ENCODE measurements around the gene CMTM7. TPM values are rescaled to one million over a fixed set of nuclear protein-coding genes. Genes with fewer than 3 reads are reported as not detected.
A peak's percentile ranks its signal among the peaks of the same experiment; 100 is the strongest.
"Not testable (repeated sequence)": the region's sequence is repeated elsewhere in the genome, so short reads cannot be mapped to it uniquely, and the experiment has no call there.

The CMTM7 gene
- total RNA-seq, 1 donor from 2014 or later, result 2.9 TPM

DNA sequence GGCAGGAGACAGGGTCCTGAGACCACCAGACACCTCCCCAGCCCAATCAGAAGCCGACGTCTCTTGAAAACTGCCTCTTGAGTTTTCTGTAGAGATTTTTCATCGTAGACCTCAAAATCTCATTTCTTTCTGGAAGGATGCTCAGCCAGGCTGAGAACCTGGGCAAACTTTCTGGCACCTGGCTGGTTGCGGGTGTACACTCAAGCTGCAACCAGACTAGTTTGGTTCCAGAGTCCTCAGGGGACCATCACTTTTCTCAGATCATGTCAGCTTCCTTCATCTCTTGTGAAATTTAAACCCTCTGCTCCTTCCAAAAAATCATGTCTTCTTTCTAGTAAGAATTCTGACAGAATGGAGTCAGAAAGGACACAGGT is 45.1 kb downstream of the CMTM7 start:
- no peaks in the 10 kb centered on the region for H3K9me3 ChIP-seq (replicated peaks)
- TF ChIP-seq, protein P1, sequence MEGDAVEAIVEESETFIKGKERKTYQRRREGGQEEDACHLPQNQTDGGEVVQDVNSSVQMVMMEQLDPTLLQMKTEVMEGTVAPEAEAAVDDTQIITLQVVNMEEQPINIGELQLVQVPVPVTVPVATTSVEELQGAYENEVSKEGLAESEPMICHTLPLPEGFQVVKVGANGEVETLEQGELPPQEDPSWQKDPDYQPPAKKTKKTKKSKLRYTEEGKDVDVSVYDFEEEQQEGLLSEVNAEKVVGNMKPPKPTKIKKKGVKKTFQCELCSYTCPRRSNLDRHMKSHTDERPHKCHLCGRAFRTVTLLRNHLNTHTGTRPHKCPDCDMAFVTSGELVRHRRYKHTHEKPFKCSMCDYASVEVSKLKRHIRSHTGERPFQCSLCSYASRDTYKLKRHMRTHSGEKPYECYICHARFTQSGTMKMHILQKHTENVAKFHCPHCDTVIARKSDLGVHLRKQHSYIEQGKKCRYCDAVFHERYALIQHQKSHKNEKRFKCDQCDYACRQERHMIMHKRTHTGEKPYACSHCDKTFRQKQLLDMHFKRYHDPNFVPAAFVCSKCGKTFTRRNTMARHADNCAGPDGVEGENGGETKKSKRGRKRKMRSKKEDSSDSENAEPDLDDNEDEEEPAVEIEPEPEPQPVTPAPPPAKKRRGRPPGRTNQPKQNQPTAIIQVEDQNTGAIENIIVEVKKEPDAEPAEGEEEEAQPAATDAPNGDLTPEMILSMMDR (IDR thresholded peaks at IDR 0.05; ENCODE audit: borderline replicate concordance), result no peak
- no peak overlapping the region for H3K4me3 ChIP-seq
- no peaks in the 10 kb centered on the region for H3K27me3 ChIP-seq (ENCODE audit: low read depth)
- H3K27ac ChIP-seq (replicated peaks), result no peak overlapping the region
- H3K36me3 ChIP-seq, result no peaks in the 10 kb centered on the region
- peaks cover 10% of the 10 kb centered on the region for H3K4me1 ChIP-seq
- intact Hi-C loops (cut with micrococcal nuclease), result no loop called here
- DNase-seq, result no peak

DNA sequence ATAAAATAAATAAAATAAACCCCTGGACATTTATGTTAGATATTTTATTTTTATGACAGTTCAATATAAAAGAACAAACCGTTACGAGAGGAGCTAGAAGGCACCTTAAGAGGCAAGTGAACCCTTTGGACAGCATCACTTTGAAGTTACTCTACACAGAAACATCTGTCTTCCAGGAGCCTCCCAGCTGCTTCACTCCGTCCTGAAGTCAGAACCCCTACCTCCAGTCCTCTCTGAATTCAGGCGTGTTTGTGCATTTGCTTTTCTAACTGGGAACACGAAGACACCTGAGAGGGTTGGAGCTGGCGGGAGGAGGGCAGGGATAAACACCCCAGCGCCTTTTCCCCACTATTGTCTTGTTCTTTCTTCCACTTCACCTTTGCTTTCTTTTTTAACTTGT is 46.2 kb downstream of the CMTM7 start:
- no peak for DNase-seq
- Histone ChIP-seq H3K4me3 (no peak overlapping the region), H3K27ac (replicated peaks) (peak overlapping the region; percentile 53), H3K36me3 (no peaks in the 10 kb centered on the region), H3K9me3 (replicated peaks) (no peaks in the 10 kb centered on the region), H3K4me1 (peaks cover 10% of the 10 kb centered on the region), H3K27me3 (ENCODE audit: low read depth) (no peaks in the 10 kb centered on the region)
- intact Hi-C loops (cut with micrococcal nuclease), result no loop called here
- TF ChIP-seq, protein P1 (IDR thresholded peaks at IDR 0.05; ENCODE audit: borderline replicate concordance), result no peak

DNA sequence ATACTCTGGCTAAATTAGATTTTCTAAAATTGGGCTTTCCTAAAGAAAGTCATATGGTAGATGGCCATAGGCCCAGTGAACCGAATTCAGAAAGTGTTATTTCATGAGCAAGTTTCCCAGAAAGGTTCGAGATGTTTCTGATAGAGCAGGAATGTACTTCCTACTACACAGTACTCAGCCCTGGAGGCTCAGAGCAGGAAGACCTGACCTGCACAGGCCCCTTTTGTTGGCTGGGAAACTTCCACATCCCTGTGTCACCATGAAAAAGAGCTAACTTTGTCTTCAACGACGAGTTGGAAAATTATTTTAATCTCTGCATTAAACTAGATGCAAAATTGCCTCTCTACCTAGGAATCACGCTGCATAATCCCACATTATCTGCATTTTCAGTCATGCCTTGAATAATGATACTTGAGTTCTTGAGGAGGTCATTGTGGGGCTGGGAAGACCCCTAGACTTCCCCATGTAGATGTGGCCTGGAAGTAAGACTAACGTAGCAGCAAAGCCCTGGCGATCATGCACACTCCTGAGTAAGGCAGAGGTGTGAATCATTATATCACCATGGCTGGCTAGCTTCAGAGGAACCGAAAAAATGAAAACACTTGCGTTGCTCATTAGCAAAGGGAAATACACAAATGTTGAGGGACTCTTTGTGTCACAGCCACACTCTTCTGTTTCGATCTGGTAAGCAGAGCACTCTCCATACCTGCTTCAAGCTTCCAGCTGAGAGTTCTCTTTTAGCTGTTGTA is 47.1 kb downstream of the CMTM7 start:
- Histone ChIP-seq H3K27ac (replicated peaks) (peak overlapping the region; percentile 53), H3K9me3 (replicated peaks) (no peaks in the 10 kb centered on the region), H3K4me3 (no peak overlapping the region), H3K27me3 (ENCODE audit: low read depth) (no peaks in the 10 kb centered on the region), H3K36me3 (no peaks in the 10 kb centered on the region), H3K4me1 (peaks cover 10% of the 10 kb centered on the region)
- TF ChIP-seq, protein P1 (IDR thresholded peaks at IDR 0.05; ENCODE audit: borderline replicate concordance), result no peak
- DNase-seq, result no peak
- intact Hi-C loops (cut with micrococcal nuclease), result no loop called here

DNA sequence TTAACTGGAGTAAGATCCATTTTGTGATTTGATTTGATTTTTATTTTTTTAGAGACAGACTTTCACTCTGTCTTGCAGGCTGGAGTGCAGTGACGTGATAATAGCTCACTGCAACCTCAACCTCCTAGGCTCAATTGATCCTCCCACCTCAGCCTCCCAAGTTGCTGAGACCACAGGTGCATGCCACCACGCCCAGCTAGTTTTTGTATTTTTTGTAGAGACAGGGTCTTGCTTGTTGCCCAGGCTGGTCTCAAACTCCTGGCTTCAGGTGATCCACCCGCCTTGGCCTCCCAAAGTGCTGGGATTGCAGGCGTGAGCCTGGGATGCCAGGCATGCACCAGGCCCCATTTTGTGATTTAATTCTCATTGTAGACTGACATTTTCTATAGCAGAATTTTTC is 47.8 kb downstream of the CMTM7 start:
- DNase-seq; H3K27ac ChIP-seq (replicated peaks); intact Hi-C loops (cut with micrococcal nuclease); H3K4me1 ChIP-seq; H3K27me3 ChIP-seq (ENCODE audit: low read depth); H3K4me3 ChIP-seq; H3K36me3 ChIP-seq; H3K9me3 ChIP-seq (replicated peaks): not testable (repeated sequence)

DNA sequence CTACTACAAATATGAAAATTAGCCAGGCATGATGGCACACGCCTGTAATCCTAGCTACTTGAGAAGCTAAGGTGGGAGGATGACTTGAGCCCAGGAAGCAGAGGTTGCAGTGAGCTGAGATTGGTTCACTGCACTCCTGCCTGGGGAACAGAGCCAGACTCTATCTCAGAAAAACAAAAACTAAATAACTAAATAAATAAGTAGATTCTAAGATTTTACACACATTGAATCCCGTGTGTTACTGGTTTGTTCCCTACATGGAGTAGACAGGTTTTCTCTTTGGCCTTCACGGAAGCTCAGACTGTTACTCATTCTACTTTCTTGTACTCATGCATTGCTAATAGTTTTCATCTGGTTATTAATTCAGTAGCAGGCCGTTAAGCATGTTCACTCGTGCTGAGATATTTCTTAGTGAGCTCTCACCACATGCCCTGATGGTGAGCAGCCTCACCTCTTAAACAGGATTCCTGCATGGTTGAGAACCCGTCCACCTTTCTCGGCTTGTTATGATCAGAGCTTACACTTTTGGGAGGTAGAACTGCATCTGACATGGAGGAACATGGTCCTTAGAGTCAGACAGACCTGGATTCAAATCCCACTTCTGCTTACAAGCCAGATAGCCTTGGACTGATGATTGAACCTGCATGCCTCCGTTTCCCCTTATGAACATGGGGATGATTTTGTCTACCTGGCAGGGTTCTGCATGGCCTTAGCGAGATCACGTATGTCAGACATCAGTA is 49.1 kb downstream of the CMTM7 start:
- Histone ChIP-seq H3K27me3 (ENCODE audit: low read depth) (no peaks in the 10 kb centered on the region), H3K4me1 (peaks cover 10% of the 10 kb centered on the region), H3K9me3 (replicated peaks) (no peaks in the 10 kb centered on the region), H3K4me3 (no peak overlapping the region), H3K36me3 (no peaks in the 10 kb centered on the region), H3K27ac (replicated peaks) (no peak overlapping the region)
- no peak for DNase-seq
- TF ChIP-seq, protein P1 (IDR thresholded peaks at IDR 0.05; ENCODE audit: borderline replicate concordance), result no peak
- intact Hi-C loops (cut with micrococcal nuclease), result no loop called here

DNA sequence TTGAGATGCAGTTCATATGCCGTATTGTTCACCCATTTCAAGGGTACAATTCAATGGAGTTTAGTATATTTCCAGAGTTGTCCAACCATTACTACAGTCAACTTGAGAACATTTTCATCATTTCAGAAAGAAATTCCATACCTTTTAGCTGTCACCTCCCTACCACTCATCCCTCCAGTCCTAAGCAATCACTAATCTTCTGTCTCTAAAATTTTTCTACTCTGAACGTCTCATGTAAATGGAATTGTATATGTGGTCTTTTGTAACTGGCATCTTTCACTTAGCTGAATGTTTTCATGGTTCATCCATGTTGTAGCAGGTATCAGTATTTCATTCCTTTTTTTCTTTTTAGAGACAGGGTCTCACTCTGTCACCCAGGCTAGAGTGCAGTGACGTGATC is 51.1 kb downstream of the CMTM7 start:
- Histone ChIP-seq H3K9me3 (replicated peaks) (no peaks in the 10 kb centered on the region), H3K36me3 (no peaks in the 10 kb centered on the region), H3K27ac (replicated peaks) (no peak overlapping the region), H3K27me3 (ENCODE audit: low read depth) (no peaks in the 10 kb centered on the region), H3K4me3 (no peak overlapping the region), H3K4me1 (peaks cover 10% of the 10 kb centered on the region)
- intact Hi-C loops (cut with micrococcal nuclease), result no loop called here
- TF ChIP-seq, protein P1 (IDR thresholded peaks at IDR 0.05; ENCODE audit: borderline replicate concordance), result no peak
- no peak for DNase-seq

Data from left ventricle myocardium inferior (tissue), 1 donor.